Right renal pelvis (tissue), 4 donors: ENCODE data around the gene LOXL3. TPM values are rescaled to one million over a fixed set of nuclear protein-coding genes. Genes with fewer than 3 reads are reported as not detected.
"Not testable (repeated sequence)": the region's sequence is repeated elsewhere in the genome, so short reads cannot be mapped to it uniquely, and the experiment has no call there.

Source experiments
- DNase-seq, 4 donors: peaks; one replicate each; pipeline ENCODE4 v3.0.0-alpha.2; 2013; ENCODE audit warnings: low read depth in 4 of 4, low spot score in 3 of 4, missing footprints in 1 of 4
- polyA plus RNA-seq, 4 donors: library from polyadenylated mRNA; unstranded; fragments of 120-200 nt; gene quantifications; one replicate each; pipeline ENCODE4 v1.2.1, GENCODE V29; 2013; ENCODE audit not compliant: insufficient read length in 4 of 4

The LOXL3 gene
- polyA plus RNA-seq, 4 donors, result 9.2 to 11.3 (median 10.4) TPM

GRCh38 chr2:74496997-74497776 is 56.6 kb downstream of the LOXL3 start:
- no peak for DNase-seq

- DNase-seq, result no peak
Measured at GRCh38 chr2:74495440-74495839, 58.3 kb downstream of the LOXL3 start.

- no peak for DNase-seq
Measured at GRCh38 chr2:74493546-74493945, 60.2 kb downstream of the LOXL3 start.

GRCh38 chr2:74491648-74492544 is 61.8 kb downstream of the LOXL3 start:
- no peak for DNase-seq

GRCh38 chr2:74489906-74490305 is 63.8 kb downstream of the LOXL3 start:
- DNase-seq, result no peak

GRCh38 chr2:74488643-74489481 is 64.9 kb downstream of the LOXL3 start:
- DNase-seq, result no peak

- no peak for DNase-seq
Measured at GRCh38 chr2:74486141-74486540, 67.6 kb downstream of the LOXL3 start.

GRCh38 chr2:74483675-74484164 is 70.0 kb downstream of the LOXL3 start:
- DNase-seq, result not testable (repeated sequence)

GRCh38 chr2:74482801-74483674 is 70.7 kb downstream of the LOXL3 start, which contains the start of the genes CCDC142 and TTC31:
Gene CCDC142 (minus strand): TSS chr2:74482998. CDS start chr2:74482837, 161 bp downstream.
Gene TTC31 (plus strand): TSS chr2:74483081. CDS start chr2:74483096, 15 bp downstream.
- DNase-seq, result peak; percentile 92 to 96 (median 94)

Other genes with a start within 250 kb of the LOXL3 start
- gene SLC4A5, start 210.5 kb downstream of the LOXL3 start, polyA plus RNA-seq, result 1 to 10 TPM; 1.8 to 3.1 (median 2.3) TPM
- gene DCTN1, start 173.6 kb downstream of the LOXL3 start, polyA plus RNA-seq, result 100 to 1,000 TPM; 146 to 166 (median 153) TPM
- gene C2orf81, start 132.3 kb downstream of the LOXL3 start, polyA plus RNA-seq, result 1 to 10 TPM; 5.0 to 9.5 (median 7.2) TPM
- gene WDR54, start 132.2 kb downstream of the LOXL3 start, polyA plus RNA-seq, result 10 to 100 TPM; 36.7 to 44.2 (median 40.9) TPM
- 10 to 100 TPM; 62.1 to 79.9 (median 66.2) TPM for gene RTKN, start 112.0 kb downstream of the LOXL3 start, polyA plus RNA-seq
- gene INO80B, start 98.9 kb downstream of the LOXL3 start, polyA plus RNA-seq, result 10 to 100 TPM; 20.2 to 29.5 (median 24.5) TPM
- gene WBP1, start 95.5 kb downstream of the LOXL3 start, polyA plus RNA-seq, result 100 to 1,000 TPM in 3 of 4 donors, 10 to 100 TPM in 1; 94.9 to 132 (median 109) TPM
- gene MOGS, start 88.6 kb downstream of the LOXL3 start, polyA plus RNA-seq, result 10 to 100 TPM; 47.9 to 58.5 (median 53.1) TPM
- 10 to 100 TPM; 36.6 to 67.9 (median 44.6) TPM for gene MRPL53, start 81.3 kb downstream of the LOXL3 start, polyA plus RNA-seq
- 10 to 100 TPM in 2 of 4 donors, 1 to 10 TPM in 2; 8.0 to 12.1 (median 10.1) TPM for gene CCDC142, start 70.9 kb downstream of the LOXL3 start, polyA plus RNA-seq
- 10 to 100 TPM; 27.5 to 32.6 (median 31.2) TPM for gene TTC31, start 70.9 kb downstream of the LOXL3 start, polyA plus RNA-seq
- 1 to 10 TPM; 1.9 to 4.0 (median 3.2) TPM for gene LBX2, start 54.3 kb downstream of the LOXL3 start, polyA plus RNA-seq
- 10 to 100 TPM; 23.7 to 30.3 (median 25.8) TPM for gene PCGF1, start 46.2 kb downstream of the LOXL3 start, polyA plus RNA-seq
- under 1 TPM in 1 of 4 donors, not detected in 3; 0.26 TPM for gene TLX2, start 39.5 kb downstream of the LOXL3 start, polyA plus RNA-seq
- under 1 TPM; 0.19 to 0.56 (median 0.53) TPM for gene DQX1, start 27.7 kb downstream of the LOXL3 start, polyA plus RNA-seq
- 100 to 1,000 TPM in 3 of 4 donors, 10 to 100 TPM in 1; 95.8 to 113 (median 110) TPM for gene AUP1, start 24.2 kb downstream of the LOXL3 start, polyA plus RNA-seq
- 10 to 100 TPM; 33.8 to 39.3 (median 37.6) TPM for gene HTRA2, start 24.0 kb downstream of the LOXL3 start, polyA plus RNA-seq
- 10 to 100 TPM in 1 of 4 donors, 1 to 10 TPM in 3; 7.8 to 10.2 (median 8.7) TPM for gene DOK1, start 778 bp upstream of the LOXL3 start, polyA plus RNA-seq
- gene M1AP, start 94.4 kb upstream of the LOXL3 start, polyA plus RNA-seq, result 1 to 10 TPM in 2 of 4 donors, under 1 TPM in 2; 0.40 to 1.5 (median 1.0) TPM
- 1 to 10 TPM; 6.7 to 8.1 (median 7.6) TPM for gene SEMA4F, start 100.3 kb upstream of the LOXL3 start, polyA plus RNA-seq